Left hindlimb (tissue), 1 donor: Measurements from ENCODE around the gene PDE11A.
"Not testable (repeated sequence)": the region's sequence is repeated elsewhere in the genome, so short reads cannot be mapped to it uniquely, and the experiment has no call there.

Experiments
- DNase-seq: peaks from one replicate; pipeline ENCODE4 v3.0.0-alpha.2; 2018

The PDE11A gene

DNA sequence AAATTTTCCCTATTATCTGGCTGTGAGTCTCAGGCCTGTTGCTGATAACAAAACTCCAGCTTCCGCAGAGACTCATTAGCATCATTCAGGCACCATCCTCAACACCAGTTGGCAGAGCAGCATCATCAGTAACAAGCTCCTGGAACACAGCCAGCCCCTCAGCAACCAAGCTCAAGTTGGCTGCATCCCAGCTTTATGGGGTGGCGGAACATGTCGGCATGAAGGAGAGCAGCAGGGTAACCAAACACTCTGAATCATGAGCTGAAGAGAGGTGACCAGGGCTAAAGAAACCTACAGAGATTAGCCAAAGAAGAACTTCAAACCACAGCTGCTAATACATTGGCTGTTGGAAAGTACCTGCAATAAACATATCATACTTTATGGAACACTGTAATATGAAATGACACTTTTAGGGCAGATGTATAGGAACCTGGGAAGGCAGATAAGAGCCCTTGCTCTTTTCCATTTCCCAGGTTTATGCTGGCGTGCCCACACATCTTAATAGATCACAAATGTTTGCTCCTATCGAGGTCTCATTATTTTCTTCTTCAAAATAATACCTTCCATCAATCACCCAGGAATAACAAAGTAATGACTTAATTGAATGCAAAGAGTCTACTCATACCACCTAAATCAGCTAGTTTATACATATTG, 63.8 kb downstream of the PDE11A start:
- peak; percentile 31 for DNase-seq

GRCh38 chr2:178006710-178007109, 65.9 kb downstream of the PDE11A start:
- DNase-seq = no peak

GRCh38 chr2:178005756-178006155, 66.8 kb downstream of the PDE11A start:
- DNase-seq = no peak

DNA sequence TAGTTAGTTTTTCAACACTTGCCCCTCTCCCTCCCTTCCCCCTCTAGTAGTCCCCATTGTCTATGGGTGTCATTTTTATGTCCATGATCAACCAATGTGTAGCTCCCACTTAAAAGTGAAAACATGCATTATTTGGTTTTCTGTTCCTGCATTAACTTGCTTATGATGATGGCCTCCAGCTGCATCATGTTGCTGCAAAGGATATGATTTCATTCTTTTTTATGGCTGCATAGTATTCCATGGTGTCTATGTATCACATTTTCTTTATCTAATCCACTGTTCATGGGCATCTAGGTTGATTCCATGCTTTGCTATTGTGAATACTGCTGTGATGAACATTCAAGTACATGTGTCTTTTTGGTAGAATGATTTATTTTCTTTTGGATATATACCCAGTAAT, 70.5 kb downstream of the PDE11A start:
- no peak for DNase-seq

- DNase-seq = no peak
Measured at GRCh38 chr2:177998996-177999395, 73.6 kb downstream of the PDE11A start.

- DNase-seq = no peak
Measured at GRCh38 chr2:177998006-177998405, 74.6 kb downstream of the PDE11A start.

- no peak for DNase-seq
Measured at GRCh38 chr2:177992992-177993391, 79.6 kb downstream of the PDE11A start.

DNA sequence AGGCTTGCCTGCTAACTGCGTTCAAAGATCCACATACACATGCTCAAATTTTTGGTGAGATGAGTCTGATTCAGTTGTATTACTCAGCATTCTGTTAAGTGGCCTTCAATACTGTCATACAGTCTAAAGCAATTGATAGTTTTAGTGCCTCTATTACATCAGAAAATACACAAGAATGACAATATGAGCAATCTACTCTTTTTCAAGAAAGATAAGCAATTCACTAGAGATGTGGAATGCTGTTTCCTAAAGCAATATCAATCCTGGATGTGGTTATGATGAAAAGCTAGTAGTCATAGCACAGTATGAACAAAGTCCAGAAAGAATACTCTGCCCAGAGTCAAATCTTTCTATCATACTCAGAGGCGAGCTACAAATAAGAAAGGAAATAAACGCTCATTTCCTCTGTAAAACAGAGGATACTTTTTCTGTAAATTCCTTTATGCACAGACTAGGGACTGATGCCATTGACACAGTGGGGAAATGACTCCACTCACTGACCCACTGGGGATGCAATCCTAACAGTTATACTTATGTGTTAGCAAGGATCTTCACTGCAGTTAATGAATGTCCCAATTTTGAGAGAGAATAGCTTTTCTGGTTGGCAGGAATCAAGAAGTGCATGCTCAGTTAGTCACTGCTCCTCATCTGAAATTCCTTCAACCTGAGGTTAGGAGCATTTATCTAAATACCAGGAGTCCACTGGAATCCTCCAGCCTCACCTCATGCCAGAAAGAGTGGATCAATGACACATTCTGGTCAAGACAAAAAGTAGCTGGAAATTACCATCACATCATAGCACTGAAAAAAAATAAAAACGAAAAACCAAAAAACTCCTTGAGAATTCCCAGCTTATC, 83.3 kb downstream of the PDE11A start:
- DNase-seq = no peak

DNA sequence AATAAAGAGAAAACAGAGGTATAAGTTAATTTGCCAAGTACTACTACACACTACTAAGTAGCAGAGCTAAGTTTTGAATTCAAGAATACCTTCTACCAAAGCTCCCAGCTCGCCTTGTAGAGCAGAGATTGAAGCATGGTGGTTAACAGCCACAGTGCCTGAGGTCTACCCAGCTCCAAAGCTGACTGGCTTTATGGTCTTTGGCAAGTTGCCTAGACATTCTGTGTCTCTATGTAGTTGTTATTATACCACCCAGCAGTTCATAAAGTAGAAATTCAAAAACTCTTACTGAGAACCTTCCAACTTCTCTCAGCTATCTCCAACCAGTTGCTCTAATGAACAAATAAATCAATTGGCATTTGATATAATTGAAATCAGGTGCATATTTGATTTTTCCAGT, 87.8 kb downstream of the PDE11A start:
- DNase-seq = no peak

DNA sequence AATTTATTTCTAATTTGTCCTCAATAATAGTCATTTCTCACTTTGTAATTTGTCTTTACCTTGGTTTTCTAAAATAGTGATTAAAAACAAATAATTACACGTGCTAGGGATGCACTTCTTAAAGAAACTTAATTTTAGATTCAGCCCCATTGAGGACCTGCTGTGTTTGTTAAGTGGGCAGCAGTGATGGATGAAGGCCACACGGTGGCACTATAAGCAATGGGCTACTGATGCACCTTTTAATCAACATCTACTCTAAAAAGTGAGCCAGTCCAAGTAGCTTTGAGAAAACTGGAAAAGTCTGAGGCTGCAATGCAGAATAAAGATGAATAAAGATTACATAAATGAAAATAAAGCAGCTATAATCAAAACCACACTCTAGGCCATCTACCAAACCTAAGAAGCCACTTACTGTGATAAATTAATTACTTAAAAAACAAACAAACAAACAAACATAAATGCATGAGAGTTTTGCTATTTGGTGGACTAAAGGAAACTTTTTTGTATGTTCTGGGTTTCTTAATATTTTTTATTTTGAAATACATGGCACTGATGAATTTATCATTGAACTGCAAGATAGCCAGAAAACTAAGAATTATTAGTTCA, 89.3 kb downstream of the PDE11A start:
- DNase-seq = no peak

DNA sequence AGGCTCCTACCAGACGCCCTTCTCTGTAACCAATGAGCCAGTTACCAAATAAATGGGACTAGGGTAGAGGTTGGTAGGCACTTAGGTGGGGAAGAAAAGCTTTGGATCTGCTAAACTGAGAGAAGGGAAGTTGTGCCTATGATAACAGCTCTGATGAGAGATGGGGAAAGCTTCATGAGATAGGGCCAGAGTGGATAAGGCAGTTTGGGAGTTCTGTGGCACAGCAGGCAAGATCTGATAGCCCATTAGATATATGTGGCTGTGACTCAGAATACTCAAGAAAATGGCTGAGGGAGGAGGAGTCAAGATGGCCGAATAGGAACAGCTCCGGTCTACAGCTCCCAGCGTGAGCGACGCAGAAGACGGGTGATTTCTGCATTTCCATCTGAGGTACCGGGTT, 99.8 kb downstream of the PDE11A start:
- no peak for DNase-seq

- DNase-seq = no peak
Measured at GRCh38 chr2:177972123-177972522, 100.5 kb downstream of the PDE11A start.

DNA sequence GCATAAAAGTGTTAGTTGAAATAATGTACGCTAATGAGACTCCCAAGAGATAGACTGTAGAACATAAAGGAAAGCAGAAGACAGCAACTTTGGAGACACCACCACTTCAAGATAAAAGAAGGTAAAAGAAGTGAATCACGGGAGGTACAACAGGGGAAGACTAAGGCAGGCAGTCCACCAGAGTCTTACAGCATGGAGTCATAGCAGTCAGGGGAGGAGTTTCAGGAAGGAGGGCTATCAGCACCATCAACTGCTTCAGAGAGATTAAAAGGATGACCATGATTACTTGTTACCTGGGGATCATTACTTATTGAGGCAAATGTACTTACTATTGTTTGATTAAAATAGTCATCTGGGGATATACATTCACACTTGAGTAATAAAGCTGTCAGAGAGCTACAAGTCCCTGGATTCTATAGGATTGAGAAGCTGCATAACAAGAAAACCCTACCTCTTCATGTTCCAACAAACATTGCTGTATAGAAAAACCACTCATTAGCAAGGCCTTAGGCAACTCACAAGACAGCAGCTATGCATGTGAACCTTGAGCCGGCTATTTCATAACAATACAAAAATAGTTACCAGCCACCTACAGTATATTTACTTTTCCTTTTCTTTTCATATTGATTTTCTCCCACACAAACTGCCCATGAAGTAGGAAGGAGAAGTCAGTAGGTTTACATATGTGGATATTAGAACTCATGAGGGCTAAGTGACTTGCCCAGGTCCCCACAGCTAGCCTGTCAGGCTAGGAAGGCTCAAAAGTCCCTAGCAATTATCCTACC, 101.7 kb downstream of the PDE11A start:
- DNase-seq = no peak

DNA sequence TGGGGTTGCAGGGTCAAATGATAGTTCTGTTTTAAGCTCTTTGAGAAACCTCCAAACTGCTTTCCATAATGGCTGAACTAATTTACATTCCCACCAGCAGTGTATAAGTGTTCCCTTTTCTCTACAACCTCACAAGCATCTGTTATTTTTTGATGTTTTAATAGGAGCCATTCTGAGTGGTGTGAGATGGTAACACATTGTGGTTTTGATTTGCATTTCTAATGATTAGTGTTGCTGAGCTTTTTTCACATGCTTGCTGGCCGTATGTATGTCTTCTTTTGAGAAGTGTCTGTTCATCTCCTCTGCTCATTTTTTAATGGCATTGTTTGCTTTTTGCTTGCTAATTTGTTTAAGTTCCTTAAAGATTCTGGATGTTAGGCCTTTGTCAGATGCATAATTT, 107.7 kb downstream of the PDE11A start:
- no peak for DNase-seq

DNA sequence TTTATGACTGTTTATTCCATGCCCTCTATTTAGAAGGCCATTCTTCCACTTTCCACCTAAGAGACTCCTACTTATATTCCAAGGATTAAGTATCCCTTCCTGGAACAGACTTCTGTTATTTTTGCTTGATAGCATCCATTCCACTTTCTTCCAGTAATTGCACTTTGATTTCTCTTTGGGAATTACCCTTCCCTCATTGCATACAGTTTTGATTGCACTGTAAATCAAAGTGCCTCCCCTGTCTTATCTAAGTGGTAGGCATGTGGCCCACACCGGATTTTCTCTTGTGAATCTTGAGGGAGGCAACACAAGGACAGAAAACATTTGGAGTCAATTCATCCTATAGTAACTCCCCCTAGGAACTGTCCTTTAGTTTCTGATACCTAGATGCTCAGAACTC, 120.4 kb downstream of the PDE11A start:
- DNase-seq = no peak

DNA sequence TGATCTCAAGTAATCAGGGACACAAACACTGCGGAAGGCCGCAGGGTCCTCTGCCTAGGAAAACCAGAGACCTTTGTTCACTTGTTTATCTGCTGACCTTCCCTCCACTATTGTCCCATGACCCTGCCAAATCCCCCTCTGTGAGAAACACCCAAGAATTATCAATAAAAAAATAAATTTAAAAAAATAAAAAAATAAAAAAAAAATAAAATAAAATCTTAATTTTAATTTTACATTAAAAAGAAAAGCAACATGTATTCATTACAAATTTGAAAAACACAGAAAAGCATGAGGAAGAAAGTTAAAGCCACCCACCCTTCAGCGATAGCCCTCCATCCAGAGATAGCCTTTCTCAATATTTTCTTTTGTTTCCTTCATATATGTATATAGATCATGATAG, 125.0 kb downstream of the PDE11A start:
- not testable (repeated sequence) for DNase-seq

- DNase-seq = not testable (repeated sequence)
Measured at GRCh38 chr2:177944530-177944929, 128.0 kb downstream of the PDE11A start.

DNA sequence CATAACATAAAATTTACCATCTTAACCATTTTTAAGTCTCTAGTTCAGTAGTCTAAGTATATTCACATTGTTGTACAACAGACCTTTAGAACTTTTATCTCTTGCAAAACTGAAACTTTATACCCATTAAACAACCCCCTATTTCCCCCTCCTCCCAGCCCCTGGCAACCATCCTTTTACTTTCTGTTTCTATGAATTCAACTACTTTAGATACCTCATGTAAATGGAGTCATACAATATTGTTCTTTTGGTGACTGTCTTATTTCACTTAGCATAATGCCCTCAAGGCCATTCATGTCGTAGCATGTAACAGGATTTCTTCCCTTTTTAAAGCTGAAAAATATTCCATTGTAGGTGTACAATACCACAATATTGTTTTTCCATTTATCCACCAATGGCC, 129.8 kb downstream of the PDE11A start:
- no peak for DNase-seq

- no peak for DNase-seq
Measured at GRCh38 chr2:177939211-177939610, 133.4 kb downstream of the PDE11A start.

DNA sequence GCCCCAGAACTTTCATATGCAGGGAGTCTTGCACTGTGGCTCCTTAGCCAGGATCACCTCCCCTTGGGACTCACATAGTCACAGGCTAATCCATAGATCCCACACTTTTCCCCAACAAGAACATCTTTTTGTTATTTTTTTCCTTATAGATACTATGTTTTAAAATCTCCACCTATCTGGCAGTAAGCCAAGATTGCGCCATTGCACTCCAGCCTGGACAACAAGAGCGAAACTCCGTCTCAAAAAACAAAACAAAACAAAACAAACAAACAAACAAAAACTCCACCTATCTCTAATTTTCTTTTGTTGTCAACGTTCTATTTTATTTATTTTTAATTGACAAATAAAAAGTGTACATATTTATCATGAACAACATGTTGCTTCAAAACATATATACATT, 141.7 kb downstream of the PDE11A start:
- DNase-seq = no peak

- no peak for DNase-seq
Measured at GRCh38 chr2:177929662-177930522, 142.7 kb downstream of the PDE11A start.

DNA sequence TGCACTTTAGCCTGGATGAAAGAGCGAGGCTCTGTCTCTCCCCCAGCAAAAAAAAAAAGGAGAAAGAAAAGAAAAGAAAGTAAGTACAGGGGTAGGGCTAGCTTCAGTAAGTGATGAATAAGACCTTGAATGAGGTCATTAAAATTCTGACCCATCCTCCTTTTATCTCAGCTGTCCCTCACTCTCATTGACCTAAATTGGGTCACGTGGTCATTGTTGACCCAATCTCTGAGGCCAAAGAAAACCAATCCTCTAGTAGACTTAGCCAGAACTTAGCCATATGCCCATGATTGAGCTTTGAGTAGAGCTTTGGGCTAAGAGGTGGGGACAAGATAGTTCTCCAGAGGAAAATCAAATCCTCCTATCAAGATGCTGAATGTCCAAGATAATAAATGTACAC, 149.3 kb downstream of the PDE11A start:
- DNase-seq = no peak
